B cell (primary cell): ENCODE data around the gene CANT1. TPM values are rescaled to one million over a fixed set of nuclear protein-coding genes. Genes with fewer than 3 reads are reported as not detected.

Source experiments
- ATAC-seq: fragments of 200-7000 bp; cut with Tn5 transposase; one replicate; pipeline ENCODE4 v1.10.0; 2021; ENCODE audit warnings: low read depth, mild to moderate bottlenecking, moderate number of reproducible peaks, moderate library complexity
- CTCF ChIA-PET: fragments of 350-600 bp; sonication (Branson Sonifier 250); formaldehyde crosslinking; loops from one replicate; lab custom pipeline; 2021; ENCODE audit warnings: antibody characterized with exemption, inconsistent platforms; lab: Charles Lee
- POLR2A ChIA-PET: fragments of 350-600 bp; sonication (Branson Sonifier 250); formaldehyde crosslinking; loops from one replicate; lab custom pipeline; 2021; ENCODE audit warnings: antibody characterized with exemption; lab: Charles Lee
- DNase-seq: peaks from one replicate; pipeline ENCODE4 v3.0.0; 2013
- H2AFZ ChIP-seq: 2 replicates; pipeline ENCODE4 v1.6.1; 2012; ENCODE audit warnings: mild to moderate bottlenecking, low read depth, low read length; ENCODE audit not compliant: insufficient read depth, poor library complexity, severe bottlenecking
- H3K27ac ChIP-seq, 2 donors: 1 replicate in 1 of 2; 2 replicates in 1 of 2; pipeline ENCODE4 v1.5.1; 2012 to 2013; ENCODE audit warnings: low read length in 2 of 2, mild to moderate bottlenecking in 2 of 2, moderate library complexity in 1 of 2
- H3K27me3 ChIP-seq, 4 experiments: fragments of 200-600 bp in 1 of 4; sonication (generic) in 1 of 4; replicated peaks in 1 of 4; 1 replicate in 2 of 4; 2 replicates in 2 of 4; pipeline versions ENCODE4 v1.6.1 to v1.7.0; 2013 to 2016; ENCODE audit warnings: low read length in 3 of 4, mild to moderate bottlenecking in 2 of 4, mixed read lengths in 1 of 4, moderate library complexity in 1 of 4; ENCODE audit not compliant: insufficient read depth in 4 of 4, control insufficient read depth in 3 of 4; ENCODE audit errors: control extremely low read depth in 1 of 4
- H3K36me3 ChIP-seq, 2 experiments: replicated peaks in 1 of 2; 1 replicate in 1 of 2; 2 replicates in 1 of 2; pipeline versions ENCODE4 v1.6.1 to v1.7.1; 2013; ENCODE audit warnings: low read length in 1 of 2; ENCODE audit not compliant: insufficient read depth in 2 of 2, control insufficient read depth in 1 of 2; ENCODE audit errors: control extremely low read depth in 1 of 2, extremely low read depth in 1 of 2
- H3K4me1 ChIP-seq, 2 donors: fragments of 200-600 bp in 1 of 2; sonication (generic) in 1 of 2; 1 replicate in 1 of 2; 2 replicates in 1 of 2; pipeline versions ENCODE4 v1.5.1 to v1.6.1; 2013 to 2017; ENCODE audit warnings: low read length in 2 of 2; ENCODE audit not compliant: control insufficient read depth in 2 of 2, insufficient read depth in 2 of 2
- H3K4me2 ChIP-seq: replicated peaks from 2 replicates; pipeline ENCODE3; 2012; ENCODE audit warnings: mild to moderate bottlenecking, low read depth, low read length; ENCODE audit not compliant: poor library complexity, severe bottlenecking
- H3K4me3 ChIP-seq, 5 experiments: fragments of 200-600 bp in 1 of 5; sonication (generic) in 1 of 5; 1 replicate in 3 of 5; 2 replicates in 2 of 5; pipeline versions ENCODE4 v1.5.1 to v1.7.0; 2011 to 2016; ENCODE audit warnings: low read length in 4 of 5, mild to moderate bottlenecking in 4 of 5, low read depth in 2 of 5, control low read depth in 1 of 5, moderate library complexity in 1 of 5; ENCODE audit not compliant: insufficient read depth in 1 of 5; ENCODE audit errors: control extremely low read depth in 1 of 5, extremely low read depth in 1 of 5
- H3K79me2 ChIP-seq: fragments of 200-600 bp; sonication (generic); one replicate; pipeline ENCODE4 v1.6.0; 2016; ENCODE audit warnings: low read length; ENCODE audit not compliant: control insufficient read depth, insufficient read depth
- H3K9ac ChIP-seq: fragments of 200-600 bp; sonication (generic); 2 replicates; pipeline ENCODE4 v1.6.1; 2017; ENCODE audit warnings: mild to moderate bottlenecking, low read length, moderate library complexity
- H3K9me3 ChIP-seq, 3 donors: one replicate each; pipeline versions ENCODE4 v1.6.1 to v1.7.1; 2013; ENCODE audit warnings: low read length in 2 of 3; ENCODE audit not compliant: control insufficient read depth in 2 of 3, insufficient read depth in 1 of 3; ENCODE audit errors: control extremely low read depth in 1 of 3
- H4K20me1 ChIP-seq: 2 replicates; pipeline ENCODE4 v1.6.0; 2012; ENCODE audit warnings: mild to moderate bottlenecking, low read length; ENCODE audit not compliant: insufficient read depth, control insufficient read depth, poor library complexity, severe bottlenecking
- H3K27ac Mint-ChIP-seq: one replicate; pipeline ENCODE4 v1.8.0; 2021; ENCODE audit warnings: mixed read lengths
- H3K27me3 Mint-ChIP-seq: one replicate; pipeline ENCODE4 v1.8.0; 2021; ENCODE audit warnings: mixed read lengths
- H3K4me1 Mint-ChIP-seq: one replicate; pipeline ENCODE4 v1.8.0; 2021; ENCODE audit warnings: mixed read lengths
- H3K4me3 Mint-ChIP-seq: one replicate; pipeline ENCODE4 v1.8.0; 2021; ENCODE audit warnings: mixed read lengths
- H3K9me3 Mint-ChIP-seq: one replicate; pipeline ENCODE4 v1.8.0; 2022; ENCODE audit warnings: mixed read lengths; ENCODE audit not compliant: insufficient read depth
- CTCF ChIP-seq: fragments of 200-600 bp; IDR thresholded peaks from one replicate; pipeline ENCODE4 v1.8.0; 2022; ENCODE audit warnings: antibody characterized with exemption, mild to moderate bottlenecking
- EZH2 ChIP-seq: IDR thresholded peaks from 2 replicates; pipeline ENCODE4 v1.6.1; 2012; ENCODE audit warnings: borderline replicate concordance, low read depth, mild to moderate bottlenecking, moderate library complexity, low read length; ENCODE audit not compliant: insufficient read depth, poor library complexity, severe bottlenecking
- WGBS: methylation state at CpG from one replicate; pipeline ENCODE4 v1.1.5; 2013; ENCODE audit warnings: missing lambda C conversion rate; ENCODE audit not compliant: insufficient coverage; 5-methylcytosine and 5-hydroxymethylcytosine counted together
- intact Hi-C: fragments of 100-400 bp; cut with micrococcal nuclease; formaldehyde crosslinking; loops from one replicate; pipeline ENCODE4 v1.10.0; 2022
- polyA plus RNA-seq: library from polyadenylated mRNA; depleted of rRNA; stranded (reverse); fragments of >200 nt; gene quantifications from 2 replicates; pipeline ENCODE4 v1.2.3, GENCODE V29; 2012
- total RNA-seq, 2 donors: library from RNA; stranded (reverse); fragments of 120-200 nt in 1 of 2; gene quantifications; 1 replicate in 1 of 2; 2 replicates in 1 of 2; pipeline versions ENCODE4 v1.2.3 to v1.2.4, GENCODE V29; 2013 to 2022

CANT1 gene
- total and polyA plus RNA-seq, 2 donors (not counting 1 experiment from before 2014, with no cell fraction given), result 17.3 to 44.2 TPM

DNA sequence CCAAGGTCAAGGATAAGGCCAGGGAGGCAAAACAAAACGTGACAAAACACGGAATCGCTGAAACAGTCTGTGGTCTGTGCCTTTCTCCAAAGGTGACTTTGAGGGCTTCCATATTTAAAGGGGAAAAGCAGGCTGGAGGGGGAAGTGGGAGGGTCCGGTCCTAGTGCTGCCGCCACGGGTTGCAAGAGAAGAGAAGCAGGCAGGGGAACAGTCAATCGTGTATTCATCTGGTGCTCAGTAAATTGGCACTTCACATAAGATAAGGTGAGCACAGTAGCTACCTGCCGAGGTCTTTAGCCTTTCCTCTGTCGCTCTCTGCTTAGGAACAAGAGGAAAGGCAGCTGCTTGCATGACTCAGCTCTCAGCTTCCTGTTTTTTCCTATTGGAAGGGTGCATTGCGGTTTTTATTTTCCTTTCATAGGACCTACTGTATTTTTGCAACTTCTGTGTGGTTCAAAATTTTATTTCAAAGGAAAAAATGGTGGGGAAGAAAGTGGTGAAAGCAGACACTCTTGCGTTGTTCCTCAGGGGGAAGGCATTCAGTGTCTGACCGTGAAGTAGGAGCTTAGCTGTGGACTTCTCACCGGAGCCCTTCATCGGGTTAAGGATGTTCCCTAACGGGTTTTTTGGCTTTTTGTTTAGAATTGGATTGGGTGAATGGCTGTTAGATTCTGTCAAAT, 22.8 kb downstream of the CANT1 start:
- Histone ChIP-seq H3K9me3 (no peaks in the 10 kb centered on the region), H2AFZ (no peak overlapping the region), H3K4me1 (peaks cover 15 to 16% of the 10 kb centered on the region in 2 donors), H3K36me3 (peaks cover 0 to 16% of the 10 kb centered on the region in 2 experiments), H3K79me2 (no peaks in the 10 kb centered on the region), H3K9ac (no peak overlapping the region), H3K4me3 (peak overlapping the region in 1 of 5 experiments; percentile 11), H3K4me2 (peak overlapping the region; percentile 52), H4K20me1 (no peaks in the 10 kb centered on the region), H3K27ac (no peak overlapping the region), H3K27me3 (no peaks in the 10 kb centered on the region)
- Mint-ChIP-seq H3K4me3 (peak overlapping the region; percentile 54), H3K4me1 (peaks cover 15% of the 10 kb centered on the region), H3K27ac (no peak overlapping the region), H3K9me3 (no peaks in the 10 kb centered on the region), H3K27me3 (no peaks in the 10 kb centered on the region)
- CTCF ChIA-PET, result interaction anchor here (0.7 to 1.7 kb wide), 3 partner anchors 15 to 117 kb away, joined by 5 to 6 read pairs (median 6); no protein-coding TSS in a partner anchor
- 5% methylated on average over 11 of the region's 15 CpGs for WGBS
- DNase-seq (no peak), ATAC-seq (no peak)
- POLR2A ChIA-PET, result no interaction called here
- TF ChIP-seq CTCF, result no peak
- no peak for TF ChIP-seq EZH2
- intact Hi-C loops, result no loop called here

DNA sequence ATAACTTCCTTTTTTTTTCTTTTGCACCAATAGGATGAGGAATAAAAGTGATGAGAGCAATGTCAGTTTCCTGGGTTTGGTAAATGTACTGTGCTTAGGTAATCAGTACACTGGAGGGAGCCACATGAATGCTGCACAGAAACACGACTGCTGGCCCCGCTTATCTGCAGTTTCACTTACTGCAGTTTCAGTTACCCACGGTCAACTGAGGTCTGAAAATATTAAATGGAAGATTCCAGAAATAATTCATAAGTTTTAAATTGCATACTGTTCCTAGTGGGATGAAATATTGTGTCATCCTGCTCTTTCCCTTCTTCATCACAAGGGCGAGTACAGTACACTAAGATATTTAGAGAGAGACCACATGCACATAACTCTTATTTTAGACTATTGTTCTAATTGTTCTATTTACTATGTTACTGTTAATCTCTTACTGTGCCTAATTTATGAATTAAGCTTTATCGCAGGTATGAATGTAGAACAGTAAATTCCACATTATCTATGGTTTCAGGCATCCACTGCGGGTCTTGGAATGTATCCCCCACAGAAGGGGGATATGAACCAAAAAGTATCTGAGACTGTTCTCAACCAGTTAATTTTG, 23.4 kb downstream of the CANT1 start:
- Histone ChIP-seq H3K36me3 (peaks cover 0 to 10% of the 10 kb centered on the region in 2 experiments), H3K9ac (no peak overlapping the region), H4K20me1 (no peaks in the 10 kb centered on the region), H3K79me2 (no peaks in the 10 kb centered on the region), H3K4me1 (peaks cover 15 to 16% of the 10 kb centered on the region in 2 donors), H3K9me3 (no peaks in the 10 kb centered on the region), H3K4me3 (peak overlapping the region in 1 of 5 experiments; percentile 13), H2AFZ (no peak overlapping the region), H3K4me2 (peak overlapping the region; percentile 52), H3K27me3 (no peaks in the 10 kb centered on the region), H3K27ac (no peak overlapping the region)
- Mint-ChIP-seq H3K27me3 (no peaks in the 10 kb centered on the region), H3K9me3 (no peaks in the 10 kb centered on the region), H3K27ac (no peak overlapping the region), H3K4me3 (peak overlapping the region; percentile 21), H3K4me1 (peaks cover 15% of the 10 kb centered on the region)
- peak; percentile 28 for ATAC-seq
- intact Hi-C loops, result no loop called here
- TF ChIP-seq EZH2 (no peak), CTCF (no peak)
- 20% methylated on average over 3 of the region's 6 CpGs for WGBS
- ChIA-PET POLR2A (no interaction called here), CTCF (interaction anchor here (1.5 to 1.7 kb wide), 3 partner anchors 15 to 120 kb away, joined by 5 to 6 read pairs (median 6); no protein-coding TSS in a partner anchor)
- peak; percentile 46 for DNase-seq
